GM12878 (cell line): Measurements from ENCODE around the gene HECTD4. TPM values are rescaled to one million over a fixed set of nuclear protein-coding genes. Genes with fewer than 3 reads are reported as not detected.

Experiments used
- ATAC-seq: fragments of 200-7000 bp; cut with Tn5 transposase; 3 replicates; pipeline ENCODE4 v1.9.1; 2020; ENCODE audit warnings: mild to moderate bottlenecking, moderate library complexity
- BruUV-seq: library from RNA; stranded (reverse); fragments of 400-500 nt; replicated peaks from 2 replicates; lab custom pipeline; 2021; lab: Mats Ljungman, UMichigan
- CTCF ChIA-PET: fragments of 300-600 bp; sonication (Branson Sonifier 250); formaldehyde crosslinking; extraction: SDS; loops from one replicate; lab custom pipeline; 2021; ENCODE audit warnings: inconsistent platforms; lab: Yijun Ruan, JAX
- POLR2A ChIA-PET: fragments of 350-600 bp; formaldehyde crosslinking; extraction: SDS; loops from one replicate; lab custom pipeline; 2021; ENCODE audit warnings: inconsistent platforms; lab: Charles Lee
- RAD21 ChIA-PET: fragments of 300-600 bp; sonication (Branson Sonifier 250); formaldehyde crosslinking; loops from one replicate; lab custom pipeline; 2023; ENCODE audit warnings: antibody characterized with exemption; ENCODE audit not compliant: unreplicated experiment; lab: Charles Lee
- SMC1A ChIA-PET: fragments of 300-600 bp; sonication (Branson Sonifier 250); formaldehyde crosslinking; loops from one replicate; lab custom pipeline; 2023; ENCODE audit not compliant: unreplicated experiment, uncharacterized antibody; lab: Charles Lee
- DNase-seq: peaks from one replicate; pipeline ENCODE4 v3.0.0-alpha.2; 2011; ENCODE audit warnings: low read depth, low spot score
- FAIRE-seq: peaks from 3 replicates; lab custom pipeline; 2011; peaks lifted over from hg19 to GRCh38; lab: Jason Lieb, UNC
- H2AFZ ChIP-seq: 2 replicates; pipeline ENCODE4 v1.6.0; 2011; ENCODE audit warnings: low read depth, low read length, control low read depth; ENCODE audit not compliant: control insufficient read depth
- H3K27ac ChIP-seq: 2 replicates; pipeline ENCODE4 v1.5.1; 2011; ENCODE audit warnings: control low read depth; ENCODE audit not compliant: control insufficient read depth, insufficient read depth
- H3K27me3 ChIP-seq, 2 experiments: replicated peaks in 1 of 2; 2 replicates each; pipeline versions ENCODE4 v1.6.0 to v1.6.1; 2011; ENCODE audit warnings: low read length in 1 of 2; ENCODE audit not compliant: control insufficient read depth in 2 of 2, insufficient read depth in 2 of 2
- H3K36me3 ChIP-seq, 2 experiments: 2 replicates each; pipeline ENCODE4 v1.5.1; 2011; ENCODE audit warnings: low read length in 1 of 2; ENCODE audit not compliant: control insufficient read depth in 2 of 2, insufficient read depth in 2 of 2
- H3K4me1 ChIP-seq: 2 replicates; pipeline ENCODE4 v1.6.1; 2011; ENCODE audit warnings: mild to moderate bottlenecking, low read length, moderate library complexity, mixed read lengths; ENCODE audit not compliant: control insufficient read depth, insufficient read depth
- H3K4me2 ChIP-seq: 2 replicates; pipeline ENCODE4 v1.6.0; 2011; ENCODE audit warnings: control low read depth; ENCODE audit not compliant: control insufficient read depth, insufficient read depth
- H3K4me3 ChIP-seq: fragments of 200-600 bp; sonication (generic); 2 replicates; pipeline ENCODE4 v1.5.1; 2016
- H3K79me2 ChIP-seq: 2 replicates; pipeline ENCODE4 v1.6.0; 2011; ENCODE audit warnings: low read length; ENCODE audit not compliant: control insufficient read depth, insufficient read depth
- H3K9ac ChIP-seq: 2 replicates; pipeline ENCODE4 v1.8.0; 2011; ENCODE audit warnings: low read length, control low read depth, mixed read lengths; ENCODE audit not compliant: control insufficient read depth, insufficient read depth
- H3K9me3 ChIP-seq: replicated peaks from 3 replicates; pipeline ENCODE4 v1.5.1; 2011; ENCODE audit warnings: mild to moderate bottlenecking, low read length; ENCODE audit not compliant: control insufficient read depth, insufficient read depth
- H4K20me1 ChIP-seq: 2 replicates; pipeline ENCODE4 v1.6.0; 2011; ENCODE audit not compliant: control insufficient read depth, insufficient read depth
- CBX5 ChIP-seq: sonication (generic); IDR thresholded peaks from 2 replicates; pipeline ENCODE4 v1.6.1; 2016; ENCODE audit warnings: low read depth, moderate library complexity, mild to moderate bottlenecking, inconsistent platforms
- CUX1 ChIP-seq: IDR thresholded peaks from 2 replicates; pipeline ENCODE4 v1.6.1; 2012; ENCODE audit warnings: improper control_type of control experiment, low read depth, low read length; ENCODE audit not compliant: insufficient replicate concordance
- FOXM1 ChIP-seq: IDR thresholded peaks from 2 replicates; pipeline ENCODE4 v1.6.1; 2012; ENCODE audit warnings: low read depth, mild to moderate bottlenecking, inconsistent platforms, low read length, moderate library complexity
- MEF2B ChIP-seq: fragments of 450-650 bp; IDR thresholded peaks from 2 replicates; pipeline ENCODE4 v1.6.1; 2018; ENCODE audit warnings: mild to moderate bottlenecking, moderate library complexity; ENCODE audit not compliant: partially characterized antibody, poor library complexity, severe bottlenecking
- MTA3 ChIP-seq: IDR thresholded peaks from 2 replicates; pipeline ENCODE4 v1.6.1; 2012; ENCODE audit warnings: low read length, inconsistent platforms, borderline replicate concordance
- NRF1 ChIP-seq: conservative IDR thresholded peaks from 2 replicates; pipeline ENCODE4 v1.6.1; 2011; ENCODE audit warnings: mild to moderate bottlenecking, low read depth, low read length, improper control_type of control experiment
- ZNF384 ChIP-seq: IDR thresholded peaks from 2 replicates; pipeline ENCODE4 v1.6.1; 2012; ENCODE audit warnings: low read depth, mild to moderate bottlenecking, low read length, improper control_type of control experiment, borderline replicate concordance
- WGBS: methylation state at CpG from one replicate; pipeline ENCODE4 v1.1.6; 2016; ENCODE audit warnings: low lambda C conversion rate; ENCODE audit not compliant: insufficient replicate concordance, insufficient coverage; ENCODE audit errors: missing lambda C conversion rate; 5-methylcytosine and 5-hydroxymethylcytosine counted together
- in situ Hi-C: fragments of 300-500 bp; cut with MboI; formaldehyde crosslinking; loops from 9 replicates; pipeline ENCODE4 v1.14.3; 2018; ENCODE audit warnings: mixed read lengths
- intact Hi-C: fragments of 100-400 bp; cut with micrococcal nuclease; formaldehyde crosslinking; loops from one replicate; pipeline ENCODE4 v1.14.2; 2022; ENCODE audit not compliant: unreplicated experiment
- polyA plus RNA-seq, 11 experiments: library from polyadenylated mRNA; depleted of rRNA in 4 of 11; unstranded in 6 of 11; stranded (reverse) in 5 of 11; fragments of >200 nt; fragmentation: Nextera tagmentation in 4 of 11; fragmentation: Illumina TruSeq in 1 of 11; extraction: Ambion mirVana in 4 of 11; extraction: Trizol in 1 of 11; gene quantifications; 1 replicate in 1 of 11; 2 replicates in 10 of 11; pipeline versions ENCODE4 v1.2.1 to v1.2.3, GENCODE V29; 2011 to 2016; ENCODE audit warnings: inconsistent platforms in 2 of 11, missing spikeins in 2 of 11, low read depth in 1 of 11
- total RNA-seq, 4 experiments: library from RNA; depleted of rRNA in 3 of 4; stranded (reverse); fragments of >200 nt in 3 of 4; fragmentation: Illumina TruSeq in 1 of 4; extraction: Trizol in 1 of 4; gene quantifications; 2 replicates each; pipeline versions ENCODE4 v1.2.1 to v1.2.3, GENCODE V29; 2013 to 2021
- TF ChIP-seq, protein P1 (sequence below): IDR thresholded peaks from 2 replicates; pipeline ENCODE4 v1.6.1; 2011; ENCODE audit warnings: low read depth, low read length, improper control_type of control experiment, borderline replicate concordance

Gene HECTD4
- total and polyA plus RNA-seq, 10 of the 15 experiments (the other 5 are each of a cell fraction or from before 2014, with no cell fraction given), result 5.8 to 43.9 (median 17.9) TPM

- POLR2A ChIA-PET, result no interaction called here
- DNase-seq (no peak), ATAC-seq (no peak), FAIRE-seq (no peak)
- SMC1A ChIA-PET, result interaction anchor here (0.9 to 2.9 kb wide), 6 partner anchors 12 to 374 kb away, joined by 3 to 8 read pairs (median 4); no protein-coding TSS in a partner anchor
- Histone ChIP-seq H3K9ac (no peak overlapping the region), H3K4me1 (no peaks in the 10 kb centered on the region; the same call in 1 of the 2 replicates), H3K79me2 (no peaks in the 10 kb centered on the region; the same call in none of the 2 replicates), H3K9me3 (no peaks in the 10 kb centered on the region), H3K4me3 (no peak overlapping the region), H3K27ac (no peak overlapping the region), H3K36me3 (peaks cover 0 to 4% of the 10 kb centered on the region in 2 experiments; a peak in 3 of 4 replicates), H3K4me2 (no peak overlapping the region), H2AFZ (no peak overlapping the region), H4K20me1 (no peaks in the 10 kb centered on the region), H3K27me3 (no peaks in the 10 kb centered on the region)
- RAD21 ChIA-PET, result interaction anchor here (1.5 kb wide), 1 partner anchor 12 kb away, joined by 4 read pairs; no protein-coding TSS in a partner anchor
- no TSS peak for BruUV-seq
- TF ChIP-seq MTA3 (no peak), FOXM1 (no peak), ZNF384 (no peak), MEF2B (no peak), CUX1 (no peak), NRF1 (no peak), CBX5 (no peak)
- TF ChIP-seq, protein P1, sequence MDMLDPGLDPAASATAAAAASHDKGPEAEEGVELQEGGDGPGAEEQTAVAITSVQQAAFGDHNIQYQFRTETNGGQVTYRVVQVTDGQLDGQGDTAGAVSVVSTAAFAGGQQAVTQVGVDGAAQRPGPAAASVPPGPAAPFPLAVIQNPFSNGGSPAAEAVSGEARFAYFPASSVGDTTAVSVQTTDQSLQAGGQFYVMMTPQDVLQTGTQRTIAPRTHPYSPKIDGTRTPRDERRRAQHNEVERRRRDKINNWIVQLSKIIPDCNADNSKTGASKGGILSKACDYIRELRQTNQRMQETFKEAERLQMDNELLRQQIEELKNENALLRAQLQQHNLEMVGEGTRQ, result no peak
- intact Hi-C loops (no loop called here), in situ Hi-C loops (no loop called here)
- CTCF ChIA-PET, result interaction anchor here (1.5 to 2.0 kb wide), 2 partner anchors 10 to 12 kb away, joined by 4 to 6 read pairs; no protein-coding TSS in a partner anchor
- 48% methylated on average over 2 of the region's 2 CpGs for WGBS
Measured at GRCh38 chr12:112322441-112322840, 59.8 kb downstream of the HECTD4 start.
